HEK293 (cell line): Measurements from ENCODE around the gene HHAT.

Experiments
- CTCF ChIA-PET: fragments of 350-600 bp; formaldehyde crosslinking; extraction: SDS; loops from one replicate; lab custom pipeline; 2021; ENCODE audit warnings: antibody characterized with exemption; lab: Yijun Ruan, JAX
- POLR2A ChIA-PET: fragments of 300-600 bp; formaldehyde crosslinking; extraction: SDS; loops from one replicate; lab custom pipeline; 2020; ENCODE audit warnings: antibody characterized with exemption, inconsistent platforms; lab: Yijun Ruan, JAX
- H3K27ac ChIP-seq: fragments of 200-500 bp; sonication (Bioruptor generic); 2 replicates; pipeline ENCODE4 v1.5.1; 2014; ENCODE audit warnings: low read depth, low read length, control low read depth, inconsistent platforms; ENCODE audit errors: extremely low read depth
- H3K36me3 ChIP-seq, 2 experiments: fragments of 200-500 bp in 1 of 2; sonication (Bioruptor generic) in 1 of 2; 1 replicate in 1 of 2; 2 replicates in 1 of 2; pipeline ENCODE4 v1.5.1; 2014 to 2017; ENCODE audit warnings: inconsistent platforms in 2 of 2, low read length in 2 of 2; ENCODE audit not compliant: control insufficient read depth in 2 of 2, insufficient read depth in 1 of 2
- H3K4me1 ChIP-seq: fragments of 200-500 bp; sonication (Bioruptor generic); 2 replicates; pipeline ENCODE4 v1.5.1; 2014; ENCODE audit warnings: mild to moderate bottlenecking, low read length, inconsistent platforms; ENCODE audit not compliant: control insufficient read depth, insufficient read depth
- H3K4me3 ChIP-seq: 2 replicates; pipeline ENCODE4 v1.5.1; 2011; ENCODE audit warnings: low read depth, mild to moderate bottlenecking, control low read depth, low read length, moderate library complexity
- H3K9me3 ChIP-seq: fragments of 200-500 bp; sonication (Bioruptor generic); 2 replicates; pipeline ENCODE4 v1.5.1; 2014; ENCODE audit warnings: low read depth, low read length, inconsistent platforms; ENCODE audit not compliant: control insufficient read depth, insufficient read depth
- FEZF1 ChIP-seq: fragments of 450-650 bp; formaldehyde crosslinking; IDR thresholded peaks from 2 replicates; pipeline ENCODE4 v1.5.1; 2016; ENCODE audit warnings: missing biosample characterization, missing genetic modification characterization
- GFI1B ChIP-seq: fragments of 450-650 bp; formaldehyde crosslinking; IDR thresholded peaks from 2 replicates; pipeline ENCODE4 v1.5.1; 2016; ENCODE audit warnings: missing biosample characterization, missing genetic modification characterization
- SCRT1 ChIP-seq: fragments of 450-650 bp; formaldehyde crosslinking; IDR thresholded peaks from 2 replicates; pipeline ENCODE4 v1.5.1; 2016; ENCODE audit warnings: missing biosample characterization, missing genetic modification characterization, borderline replicate concordance
- SP7 ChIP-seq: fragments of 450-650 bp; formaldehyde crosslinking; IDR thresholded peaks from 2 replicates; pipeline ENCODE4 v1.5.1; 2016; ENCODE audit warnings: missing biosample characterization, missing genetic modification characterization
- TCF7L2 ChIP-seq: IDR thresholded peaks from 2 replicates; pipeline ENCODE4 v1.6.1; 2011; ENCODE audit warnings: low read depth, mild to moderate bottlenecking, inconsistent platforms, low read length, moderate library complexity, borderline replicate concordance
- ZBTB11 ChIP-seq: fragments of 450-650 bp; formaldehyde crosslinking; conservative IDR thresholded peaks from 2 replicates; pipeline ENCODE4 v1.5.1; 2016; ENCODE audit warnings: low read depth, missing biosample characterization, missing genetic modification characterization
- ZBTB17 ChIP-seq: fragments of 450-650 bp; formaldehyde crosslinking; IDR thresholded peaks from 2 replicates; pipeline ENCODE4 v1.5.1; 2016; ENCODE audit warnings: missing biosample characterization, missing genetic modification characterization
- ZBTB49 ChIP-seq: fragments of 450-650 bp; formaldehyde crosslinking; IDR thresholded peaks from 2 replicates; pipeline ENCODE4 v1.5.1; 2016; ENCODE audit warnings: missing biosample characterization, missing genetic modification characterization, low read depth
- ZEB2 ChIP-seq: fragments of 450-650 bp; formaldehyde crosslinking; IDR thresholded peaks from 2 replicates; pipeline ENCODE4 v1.5.1; 2016; ENCODE audit warnings: missing biosample characterization, missing genetic modification characterization
- ZNF133 ChIP-seq: fragments of 450-650 bp; formaldehyde crosslinking; IDR thresholded peaks from 2 replicates; pipeline ENCODE4 v1.5.1; 2016; ENCODE audit warnings: missing biosample characterization, missing genetic modification characterization
- ZNF146 ChIP-seq: fragments of 450-650 bp; formaldehyde crosslinking; IDR thresholded peaks from 2 replicates; pipeline ENCODE4 v1.5.1; 2016; ENCODE audit warnings: missing biosample characterization, missing genetic modification characterization
- ZNF148 ChIP-seq: fragments of 450-650 bp; formaldehyde crosslinking; IDR thresholded peaks from 2 replicates; pipeline ENCODE4 v1.5.0; 2017; ENCODE audit warnings: missing biosample characterization, missing genetic modification characterization, borderline replicate concordance
- ZNF175 ChIP-seq: fragments of 450-650 bp; formaldehyde crosslinking; IDR thresholded peaks from 2 replicates; pipeline ENCODE4 v1.5.1; 2016; ENCODE audit warnings: missing biosample characterization, missing genetic modification characterization
- ZNF350 ChIP-seq: fragments of 450-650 bp; formaldehyde crosslinking; IDR thresholded peaks from 2 replicates; pipeline ENCODE4 v1.5.0; 2017; ENCODE audit warnings: missing biosample characterization, mild to moderate bottlenecking, missing genetic modification characterization
- ZNF354C ChIP-seq: fragments of 450-650 bp; formaldehyde crosslinking; IDR thresholded peaks from 2 replicates; pipeline ENCODE4 v1.5.1; 2016; ENCODE audit warnings: missing biosample characterization, missing genetic modification characterization, low read depth, borderline replicate concordance
- ZNF366 ChIP-seq: fragments of 450-650 bp; formaldehyde crosslinking; conservative IDR thresholded peaks from 2 replicates; pipeline ENCODE4 v1.5.1; 2016; ENCODE audit warnings: missing biosample characterization, missing genetic modification characterization
- ZNF398 ChIP-seq: fragments of 450-650 bp; formaldehyde crosslinking; IDR thresholded peaks from 2 replicates; pipeline ENCODE4 v1.5.1; 2017; ENCODE audit warnings: missing biosample characterization, missing genetic modification characterization
- ZNF600 ChIP-seq: fragments of 450-650 bp; formaldehyde crosslinking; IDR thresholded peaks from 2 replicates; pipeline ENCODE4 v1.5.1; 2016; ENCODE audit warnings: missing biosample characterization, missing genetic modification characterization
- ZNF660 ChIP-seq: fragments of 450-650 bp; IDR thresholded peaks from 2 replicates; pipeline ENCODE4 v1.5.1; 2018; ENCODE audit warnings: missing biosample characterization, mild to moderate bottlenecking, missing genetic modification characterization
- ZNF692 ChIP-seq: fragments of 450-650 bp; formaldehyde crosslinking; IDR thresholded peaks from 2 replicates; pipeline ENCODE4 v1.5.1; 2016; ENCODE audit warnings: missing biosample characterization, missing genetic modification characterization
- ZNF792 ChIP-seq: fragments of 450-650 bp; formaldehyde crosslinking; IDR thresholded peaks from 2 replicates; pipeline ENCODE4 v1.5.1; 2016; ENCODE audit warnings: missing biosample characterization, missing genetic modification characterization

The HHAT gene

GRCh38 chr1:210654176-210654981, 325.7 kb downstream of the HHAT start:
- H3K4me3 ChIP-seq: no peak overlapping the region
- H3K4me1 ChIP-seq: no peaks in the 10 kb centered on the region
- no peak overlapping the region for H3K27ac ChIP-seq
- H3K36me3 ChIP-seq: no peaks in the 10 kb centered on the region
- H3K9me3 ChIP-seq: no peaks in the 10 kb centered on the region
- TF ChIP-seq ZNF350 (tag by site-specific recombination): no peak
- TF ChIP-seq ZNF398: peak; percentile 60
- 0 out of 2 replicates have a peak, but pooled peaks have one; percentile 15 for TF ChIP-seq FEZF1 (tag by site-specific recombination)
- TF ChIP-seq ZBTB49 (tag by site-specific recombination): no peak
- TF ChIP-seq ZBTB17 (tag by site-specific recombination): 0 out of 2 replicates have a peak, but pooled peaks have one; percentile 20
- TF ChIP-seq ZNF792 (tag by site-specific recombination): peak; percentile 89
- ChIA-PET CTCF (no interaction called here), POLR2A (no interaction called here)

- CTCF ChIA-PET: interaction anchor here (0.7 kb wide), 2 partner anchors 10 to 39 kb away, joined by 3 read pairs; no protein-coding TSS in a partner anchor
- H3K9me3 ChIP-seq: no peaks in the 10 kb centered on the region
- H3K4me1 ChIP-seq: no peaks in the 10 kb centered on the region
- no peaks in the 10 kb centered on the region for H3K36me3 ChIP-seq
- no peak overlapping the region for H3K4me3 ChIP-seq
- POLR2A ChIA-PET: no interaction called here
- no peak overlapping the region for H3K27ac ChIP-seq
- TF ChIP-seq ZNF133 (tag by site-specific recombination) (no peak), ZNF146 (tag by site-specific recombination) (no peak), ZEB2 (tag by site-specific recombination) (no peak), ZNF354C (tag by site-specific recombination) (no peak), TCF7L2 (no peak), ZNF366 (tag by site-specific recombination) (no peak), GFI1B (tag by site-specific recombination) (no peak), ZNF148 (tag by site-specific recombination) (no peak), ZNF175 (tag by site-specific recombination) (no peak), SCRT1 (tag by site-specific recombination) (no peak), ZNF660 (tag by site-specific recombination) (no peak), ZBTB11 (tag by site-specific recombination) (no peak), SP7 (no peak), ZNF600 (no peak), ZNF692 (tag by site-specific recombination) (no peak)
These were observed 326.8 kb downstream of the HHAT start for GRCh38 chr1:210655511-210655910.
